Measurements from ENCODE around the gene TRIM62.

Gene TRIM62

DNA sequence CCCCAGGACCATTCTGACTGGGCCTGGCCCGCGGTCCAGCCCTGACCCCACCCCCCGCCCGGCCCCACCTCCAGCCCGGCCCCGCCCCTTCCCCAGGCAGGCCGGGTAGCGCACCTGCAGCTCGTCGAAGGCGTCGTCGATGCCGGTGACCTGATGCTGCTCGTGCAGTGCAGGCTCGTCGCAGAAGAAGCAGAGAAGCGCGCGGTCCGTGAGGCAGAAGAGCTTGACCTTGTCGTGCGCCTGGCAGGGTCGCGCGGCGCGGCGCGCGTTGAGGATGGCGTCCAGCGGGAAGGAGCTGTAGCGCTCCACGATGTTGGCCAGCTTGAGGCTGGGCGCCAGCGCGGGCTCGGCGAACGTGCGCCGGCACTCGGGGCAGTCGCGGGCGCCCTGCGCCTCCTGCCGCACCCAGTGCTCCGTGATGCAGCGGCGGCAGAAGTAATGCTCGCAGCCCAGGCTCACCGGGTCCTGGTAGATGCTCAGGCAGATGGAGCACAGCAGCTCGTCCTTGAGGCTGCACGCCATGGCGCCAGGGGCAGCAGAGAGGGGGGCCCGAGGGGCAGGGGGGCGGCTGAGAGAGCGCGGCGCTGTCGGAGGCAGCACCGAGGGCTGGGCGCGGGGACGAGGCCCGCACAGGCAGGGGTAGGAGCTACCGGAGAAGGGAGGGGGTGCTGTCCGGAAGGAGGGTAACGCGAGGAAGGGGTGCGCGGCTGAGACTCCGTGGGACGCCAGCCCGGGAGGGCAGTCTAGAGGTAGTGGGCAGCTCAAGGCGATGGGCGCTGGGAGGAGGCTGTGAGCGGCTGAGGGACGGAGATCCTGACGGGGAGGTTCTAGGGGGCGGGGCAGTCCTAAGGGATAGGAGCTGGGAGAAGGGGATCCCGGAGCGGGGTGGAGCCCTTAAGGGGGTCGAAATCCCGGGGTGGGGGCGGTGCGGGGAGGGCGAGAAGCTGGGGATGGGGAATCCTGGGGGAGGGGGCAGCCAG is 642 bp downstream of the TRIM62 start:
- peak in 2 of 3 experiments; percentile 24 to 60 for DNase-seq (ENCODE audit: low read depth in 3 of 3)

DNA sequence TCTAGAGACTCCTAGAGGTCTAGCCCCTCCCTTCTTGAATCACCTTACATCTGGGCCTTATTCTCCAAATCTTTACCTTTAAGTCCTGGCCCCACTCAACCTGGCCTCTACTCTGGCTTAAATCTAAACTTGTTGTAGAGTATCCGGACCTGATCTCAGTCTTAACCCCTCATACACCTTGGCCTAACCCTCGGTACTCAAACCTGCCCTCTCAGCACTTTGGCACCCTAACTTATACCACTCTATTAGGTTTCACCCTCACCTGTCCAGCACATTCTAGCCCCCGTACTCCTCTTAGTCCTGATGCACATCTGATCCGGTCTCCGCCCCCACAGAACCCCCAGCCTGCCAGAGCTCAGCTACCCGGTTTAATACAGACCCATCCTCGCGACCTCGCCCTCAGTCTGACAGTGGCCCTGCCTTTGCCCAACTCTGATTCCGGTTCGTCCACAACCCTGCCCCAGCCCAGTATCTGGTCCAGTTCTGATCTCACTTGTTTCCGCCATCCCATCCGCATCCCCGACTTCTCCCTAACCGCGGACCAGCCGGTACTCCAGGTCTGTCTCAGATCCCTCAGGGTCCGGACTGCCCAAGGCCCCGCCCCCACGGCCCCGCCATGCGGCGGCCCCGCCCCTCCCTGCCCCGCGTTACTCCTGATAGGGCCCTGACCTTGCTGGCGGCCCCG is 1.5 kb downstream of the TRIM62 start:
- DNase-seq (ENCODE audit: low read depth in 3 of 3), result peak in 2 of 3 experiments; percentile 52 to 83

DNA sequence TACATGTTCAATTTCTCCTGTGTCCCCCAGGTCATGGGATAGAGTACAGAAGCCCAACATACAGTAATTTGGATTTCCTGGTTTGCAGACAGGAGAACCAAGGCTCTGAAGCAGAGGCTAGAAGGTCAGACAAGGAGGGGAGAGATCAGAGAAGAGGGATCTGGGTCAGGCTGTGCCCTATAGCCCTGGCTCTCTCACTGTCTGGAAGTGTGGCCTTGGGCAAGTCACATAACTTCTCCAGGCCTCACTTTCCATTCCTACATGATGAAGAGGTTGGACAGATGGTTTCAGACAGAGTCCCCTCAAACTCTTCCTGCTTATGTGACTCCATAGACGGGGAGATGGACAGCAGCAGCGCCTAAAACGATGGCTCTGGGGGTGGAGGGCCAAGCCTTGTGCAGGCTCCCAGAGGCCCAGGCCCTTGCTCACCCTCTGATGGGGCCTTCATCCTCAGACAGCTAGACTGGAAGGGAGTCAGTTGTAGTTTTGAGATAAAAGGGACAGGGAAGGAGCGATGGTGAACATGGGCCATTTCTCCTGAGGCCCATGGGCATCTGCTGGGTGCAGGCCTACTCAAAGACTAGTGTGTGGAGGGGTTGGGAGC is 2.9 kb downstream of the TRIM62 start:
- no peak for DNase-seq (ENCODE audit: low read depth in 3 of 3)

DNA sequence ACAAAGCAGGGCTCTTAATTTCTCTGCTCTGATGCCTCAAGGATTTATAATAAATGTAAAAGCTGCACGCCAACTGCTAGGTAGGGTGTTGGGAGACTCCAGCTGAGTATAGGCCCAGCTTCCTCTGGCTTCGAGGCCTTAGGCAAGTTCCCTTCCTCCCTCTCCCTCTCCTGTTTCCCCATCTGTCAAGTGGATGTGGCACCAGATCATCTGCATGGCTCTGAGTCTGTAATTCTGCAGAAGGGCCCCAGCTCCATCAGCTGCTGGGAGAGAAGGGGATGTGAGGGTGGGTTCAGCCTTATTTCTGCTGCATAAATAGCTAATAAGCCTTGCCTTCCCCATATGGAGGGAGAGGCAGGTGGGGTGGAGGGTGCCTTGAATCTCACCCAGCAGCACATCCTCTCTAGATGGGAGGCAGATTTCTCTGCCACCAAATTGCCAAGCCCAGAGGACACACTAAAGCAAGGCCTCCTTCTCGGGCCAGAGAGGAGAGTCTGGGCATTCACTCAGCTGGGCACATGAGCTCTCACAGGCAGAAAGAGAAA is 3.8 kb downstream of the TRIM62 start:
- DNase-seq (ENCODE audit: low read depth in 3 of 3), result no peak

DNA sequence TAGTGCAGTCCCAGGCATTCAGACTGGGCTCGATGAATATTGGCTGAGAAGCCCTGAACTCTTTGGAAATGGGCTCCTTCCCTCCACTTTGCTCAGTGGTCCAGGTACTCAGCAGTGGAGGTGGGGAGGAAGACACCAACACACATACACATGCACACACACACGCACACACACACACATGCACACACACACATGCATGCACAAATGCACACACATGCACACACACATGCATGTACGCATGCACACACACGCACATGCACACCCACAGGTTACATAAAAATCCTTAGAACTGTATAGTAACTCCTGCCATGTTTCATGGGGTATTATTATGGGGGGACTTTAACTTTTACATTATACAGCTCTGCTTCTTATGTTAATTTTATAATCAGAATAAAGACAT is 5.0 kb downstream of the TRIM62 start:
- DNase-seq (ENCODE audit: low read depth in 3 of 3), result no peak

DNA sequence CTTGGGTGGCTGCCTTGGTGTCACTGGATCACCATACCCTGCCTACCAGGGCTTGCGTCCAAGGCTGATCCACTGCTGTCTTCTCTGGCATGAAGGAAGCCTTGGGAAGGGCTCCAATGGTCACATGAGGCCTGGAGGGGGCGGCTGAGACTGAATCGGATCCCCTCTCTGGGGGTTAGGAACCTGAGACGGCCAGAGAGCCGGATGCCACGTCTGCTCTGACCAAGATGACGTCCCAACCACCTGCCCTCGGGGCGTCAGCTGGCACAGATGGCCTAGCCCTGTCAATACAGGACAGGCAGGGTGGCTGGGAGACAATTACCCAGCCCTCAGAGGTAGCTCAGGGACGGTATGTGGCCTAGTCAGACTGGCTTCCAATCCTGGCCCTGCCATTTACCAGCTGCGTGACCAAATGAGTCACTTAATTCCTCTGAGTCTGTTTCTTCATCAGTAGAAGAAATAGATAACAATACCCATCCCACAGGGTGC is 5.4 kb downstream of the TRIM62 start:
- no peak for DNase-seq (ENCODE audit: low read depth in 3 of 3)

DNA sequence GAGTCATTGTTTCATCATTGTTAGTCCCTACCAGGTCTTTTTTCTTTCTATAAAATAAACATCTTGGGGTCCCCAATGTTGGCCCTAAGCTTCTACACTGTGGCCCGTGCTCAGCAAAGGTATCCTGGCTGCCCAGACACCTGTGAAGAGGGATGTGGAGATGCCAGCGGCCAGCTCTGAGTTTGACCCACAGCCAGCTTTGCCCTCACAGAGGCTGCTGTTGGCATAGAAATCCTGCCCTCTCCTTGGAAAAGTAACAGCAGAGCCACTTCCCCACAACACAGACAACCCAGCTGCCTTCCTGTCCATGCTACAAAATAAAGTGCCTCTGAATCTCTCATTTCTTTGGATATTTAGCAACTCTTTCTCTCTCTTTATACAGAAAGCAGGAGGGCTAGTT is 6.0 kb downstream of the TRIM62 start:
- no peak for DNase-seq (ENCODE audit: low read depth in 3 of 3)

DNA sequence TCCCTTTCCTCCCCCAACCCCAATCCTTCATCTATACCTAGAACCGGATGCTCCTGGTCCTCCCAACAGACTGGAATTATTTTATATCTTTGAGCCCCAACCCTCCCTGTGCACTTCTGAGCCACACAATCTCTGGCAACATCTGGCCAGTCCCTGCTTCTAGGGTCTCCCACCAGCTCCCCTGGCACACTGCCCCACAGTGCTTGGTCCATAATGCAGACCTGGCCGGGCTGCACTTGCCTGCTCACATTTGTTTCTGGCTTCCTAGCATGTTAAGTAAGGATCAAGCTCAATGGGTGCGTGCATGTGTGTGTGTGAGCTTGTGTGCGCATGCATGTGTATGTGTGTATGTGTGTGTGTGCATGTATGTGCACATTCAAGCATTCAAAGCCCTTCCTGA is 8.8 kb downstream of the TRIM62 start:
- no peak for DNase-seq (ENCODE audit: low read depth in 3 of 3)

DNA sequence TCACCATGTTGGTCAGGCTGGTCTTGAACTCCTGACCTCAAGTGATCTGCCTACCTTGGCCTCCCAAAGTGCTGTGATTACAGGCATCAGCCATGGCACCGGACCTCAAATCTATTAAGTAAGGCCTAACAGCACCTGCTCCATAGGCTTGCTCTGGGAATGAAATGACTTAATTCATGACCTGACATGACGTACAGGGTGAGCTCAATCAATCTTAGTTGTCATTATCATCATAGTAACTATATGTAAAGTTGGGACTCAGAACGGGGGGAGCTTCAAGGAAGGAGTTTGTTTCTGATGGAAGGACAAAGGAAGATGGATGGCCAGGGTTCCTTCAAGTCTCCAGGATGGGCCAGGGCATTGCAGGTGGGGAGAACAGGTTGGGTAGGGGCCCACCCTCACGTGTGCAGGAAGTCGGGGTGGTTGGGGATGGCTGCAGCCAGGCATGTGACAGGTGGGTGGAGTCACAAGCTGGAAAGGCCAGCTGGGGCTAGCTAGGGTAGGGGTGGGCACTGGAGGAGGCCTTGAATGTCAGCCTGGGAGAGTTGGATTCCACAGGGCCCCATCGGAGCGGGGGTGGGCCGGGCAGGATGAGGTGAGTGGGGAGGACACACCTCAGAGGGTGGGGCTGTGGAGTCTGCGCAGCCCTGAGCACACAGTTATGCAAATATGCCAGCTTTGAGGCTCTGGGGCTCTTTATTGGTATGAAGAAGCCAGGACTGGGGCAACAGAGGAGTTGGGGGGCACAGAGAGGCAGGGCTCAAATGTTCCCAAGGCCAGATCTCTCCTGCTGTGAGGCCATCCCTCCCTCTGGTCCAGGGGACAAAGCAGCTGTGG is 9.6 kb downstream of the TRIM62 start:
- no peak for DNase-seq (ENCODE audit: low read depth in 3 of 3)

DNA sequence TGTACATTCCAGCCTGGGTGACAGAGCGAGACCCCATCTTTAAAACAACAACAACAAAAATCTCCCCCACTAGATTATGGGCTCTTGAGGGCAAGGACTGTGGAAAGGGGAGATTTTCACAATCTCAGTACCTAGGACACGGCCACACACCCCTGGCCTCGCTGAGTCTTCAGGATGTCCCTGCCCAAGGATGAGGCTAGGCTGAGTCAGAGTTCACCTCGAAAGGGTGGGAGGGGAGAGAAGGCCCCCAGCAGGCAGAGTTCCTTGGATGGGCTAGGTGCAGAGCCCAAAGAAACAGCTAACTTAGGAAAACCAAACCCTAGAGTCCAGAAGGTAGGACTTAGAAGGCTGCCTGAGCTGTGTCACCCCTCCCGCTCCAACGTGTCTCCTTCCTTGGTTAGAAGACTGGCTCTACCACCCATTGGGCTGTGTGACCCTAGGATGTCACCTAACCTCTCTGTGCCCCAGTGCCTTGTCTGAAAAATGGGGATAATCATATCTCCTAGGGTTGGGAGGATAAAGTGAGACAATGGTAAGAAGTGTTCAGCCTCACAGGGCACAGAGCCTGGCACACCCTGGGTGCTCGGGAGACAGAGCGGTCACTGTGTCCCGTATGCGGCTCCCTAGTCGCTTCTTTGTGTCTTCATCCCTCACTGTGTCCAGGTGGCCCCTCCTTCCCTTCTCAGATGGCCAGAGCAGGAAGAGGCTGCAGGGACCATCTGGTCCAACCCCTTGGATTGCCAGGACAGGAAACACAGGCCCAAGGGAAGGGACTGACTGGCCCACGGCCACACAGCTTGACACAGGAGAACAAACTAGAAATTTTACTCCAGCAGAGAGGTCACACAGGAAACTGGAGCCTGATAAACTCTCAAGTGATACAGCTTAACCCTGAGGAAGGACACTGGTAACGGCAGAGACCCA is 11.2 kb downstream of the TRIM62 start:
- no peak for DNase-seq (ENCODE audit: low read depth in 3 of 3)

DNA sequence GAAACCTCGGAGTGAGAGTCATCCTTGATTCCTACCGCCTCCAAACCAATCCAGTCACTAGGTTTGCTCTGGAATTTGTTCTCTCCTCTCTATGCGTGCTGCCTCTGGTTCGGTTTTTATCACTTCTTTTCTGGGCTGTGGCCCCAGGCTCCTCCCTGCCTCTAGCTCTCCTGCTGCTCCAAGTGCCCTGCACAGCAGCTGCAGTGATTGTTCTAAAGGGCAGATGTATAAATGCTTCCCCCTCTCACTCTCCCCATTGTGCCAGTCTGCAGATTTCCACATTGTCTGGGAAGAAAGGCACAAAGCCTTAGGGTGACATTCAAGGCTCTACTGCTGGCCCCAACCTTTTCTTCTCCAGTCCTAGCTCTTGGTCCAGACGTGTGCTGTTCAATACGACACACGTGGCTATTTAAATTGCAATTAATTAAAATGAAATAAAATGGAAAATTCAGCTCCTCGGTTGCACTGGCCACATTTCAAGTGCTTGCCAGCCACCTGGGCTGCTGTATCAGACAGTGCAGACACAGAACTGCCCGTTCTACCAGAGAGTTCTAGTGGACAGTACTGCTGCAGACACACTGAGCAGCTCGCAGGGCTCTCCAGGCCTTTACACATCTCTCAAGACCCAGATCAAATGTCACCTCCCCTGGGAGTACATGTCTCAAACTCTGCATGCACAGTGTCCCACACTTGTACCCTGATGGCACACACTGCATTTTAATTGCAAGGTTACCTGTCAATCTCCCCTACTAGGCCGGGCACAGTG is 12.4 kb downstream of the TRIM62 start:
- no peak for DNase-seq (ENCODE audit: low read depth in 3 of 3)

DNA sequence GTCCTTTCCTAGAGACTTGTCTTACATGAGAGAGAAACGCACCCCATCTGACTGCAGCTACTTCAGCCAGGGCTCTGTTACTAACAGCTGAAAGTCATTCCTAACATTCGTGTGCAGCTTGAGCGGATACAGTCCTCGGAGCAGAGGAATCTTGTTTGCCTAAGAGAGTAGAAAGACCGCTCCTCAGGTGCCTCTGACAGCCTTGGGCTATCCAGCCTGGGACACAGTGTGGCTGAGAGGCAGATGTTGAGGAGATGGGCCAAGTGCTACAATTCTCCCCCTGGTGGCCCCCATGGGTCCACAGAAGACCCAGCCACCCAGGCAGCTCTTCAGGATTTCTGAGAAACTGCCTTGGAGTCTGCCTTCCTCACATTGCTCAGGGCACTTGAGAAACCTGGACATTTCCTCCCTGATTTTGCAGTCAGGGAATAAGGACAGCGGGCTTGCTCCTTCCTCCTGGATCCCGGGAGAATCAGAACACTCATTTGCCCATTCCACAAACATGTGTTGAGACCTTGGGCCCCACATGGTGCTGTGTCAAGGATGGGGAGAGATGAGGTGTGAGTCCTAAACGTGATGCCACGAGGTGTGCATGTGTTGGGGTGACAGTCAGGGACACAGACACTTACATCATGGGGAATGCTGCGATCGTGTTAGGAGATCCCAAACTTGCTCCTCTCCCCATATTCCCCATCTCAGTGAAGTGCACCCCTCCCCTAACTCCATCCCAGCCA is 13.1 kb downstream of the TRIM62 start:
- no peak for DNase-seq (ENCODE audit: low read depth in 3 of 3)

DNA sequence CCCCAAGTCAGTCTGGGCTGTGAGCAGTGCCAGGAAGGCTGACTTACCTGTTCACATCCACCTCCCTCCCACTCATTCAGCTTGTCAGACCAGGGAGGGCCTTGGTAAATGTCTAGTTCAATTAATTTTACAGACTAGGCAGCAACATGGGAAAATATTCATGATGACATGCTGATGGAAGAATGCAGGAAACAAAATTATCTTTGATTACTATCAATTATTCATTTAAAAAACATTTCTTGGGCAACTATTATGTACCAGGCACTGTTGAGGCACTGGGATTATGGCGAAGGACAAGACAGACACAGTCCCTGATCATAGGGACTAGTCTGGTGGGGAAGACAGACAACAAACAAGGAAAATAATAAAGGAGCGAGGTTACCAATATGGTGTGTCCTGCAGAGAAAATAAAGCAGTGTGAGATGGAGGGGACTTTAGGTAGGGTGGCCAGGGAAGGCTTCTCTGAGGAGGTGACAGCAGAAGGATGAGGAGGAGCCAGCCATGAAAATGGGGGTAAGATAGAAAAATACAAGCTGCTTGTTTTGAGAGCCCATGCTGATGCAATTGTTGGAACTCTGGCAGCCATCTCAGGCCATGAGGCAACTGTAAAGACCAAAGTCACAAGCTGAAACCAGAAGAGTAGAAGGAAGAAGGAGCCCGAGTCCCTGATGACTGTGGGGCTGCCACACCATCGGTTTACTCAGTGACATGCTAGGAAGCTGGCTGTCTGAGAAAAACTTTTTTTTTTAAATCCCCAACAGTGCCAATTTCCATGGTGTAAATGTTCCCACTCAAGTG is 14.0 kb downstream of the TRIM62 start:
- DNase-seq (ENCODE audit: low read depth in 3 of 3), result no peak

DNA sequence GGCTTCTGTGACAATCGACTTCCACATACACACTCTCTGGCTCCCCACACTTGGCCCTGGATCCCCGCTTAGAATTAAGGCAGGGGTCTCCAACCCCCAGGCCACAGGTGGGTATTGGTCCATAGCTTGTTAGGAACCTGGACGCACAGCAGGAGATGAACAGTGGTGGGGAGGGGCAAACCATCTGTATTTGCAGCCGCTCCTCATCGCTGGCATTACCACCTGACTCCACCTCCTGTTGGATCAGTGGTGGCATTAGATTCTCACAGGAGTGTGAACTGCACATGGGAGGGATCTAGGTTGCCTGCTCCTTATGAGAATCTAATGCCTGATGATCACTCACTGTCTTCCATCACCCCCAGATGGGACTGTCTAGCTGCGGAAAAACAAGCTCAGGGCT is 16.0 kb downstream of the TRIM62 start:
- DNase-seq (ENCODE audit: low read depth in 3 of 3), result no peak

DNA sequence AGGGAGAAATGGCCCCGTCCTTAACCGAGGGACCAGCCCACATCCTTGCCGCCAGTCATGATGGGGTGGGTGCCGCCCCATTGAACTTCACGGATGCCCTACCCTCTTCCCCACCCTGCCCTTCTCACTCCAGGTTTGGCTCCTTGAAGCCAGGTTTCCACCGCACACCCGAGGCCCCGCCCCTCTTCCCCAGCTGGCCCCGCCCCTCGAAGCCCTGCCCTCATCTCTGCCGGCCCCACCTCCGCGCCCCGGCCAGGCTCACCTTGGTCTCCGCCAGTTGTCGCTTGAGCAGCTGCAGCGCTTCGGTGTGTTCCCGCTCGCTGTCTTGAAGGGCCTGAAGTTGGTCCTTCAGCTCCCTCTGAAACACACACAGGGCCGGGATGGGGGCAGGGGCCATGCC is 16.6 kb downstream of the TRIM62 start:
- DNase-seq (ENCODE audit: low read depth in 3 of 3), result no peak

DNA sequence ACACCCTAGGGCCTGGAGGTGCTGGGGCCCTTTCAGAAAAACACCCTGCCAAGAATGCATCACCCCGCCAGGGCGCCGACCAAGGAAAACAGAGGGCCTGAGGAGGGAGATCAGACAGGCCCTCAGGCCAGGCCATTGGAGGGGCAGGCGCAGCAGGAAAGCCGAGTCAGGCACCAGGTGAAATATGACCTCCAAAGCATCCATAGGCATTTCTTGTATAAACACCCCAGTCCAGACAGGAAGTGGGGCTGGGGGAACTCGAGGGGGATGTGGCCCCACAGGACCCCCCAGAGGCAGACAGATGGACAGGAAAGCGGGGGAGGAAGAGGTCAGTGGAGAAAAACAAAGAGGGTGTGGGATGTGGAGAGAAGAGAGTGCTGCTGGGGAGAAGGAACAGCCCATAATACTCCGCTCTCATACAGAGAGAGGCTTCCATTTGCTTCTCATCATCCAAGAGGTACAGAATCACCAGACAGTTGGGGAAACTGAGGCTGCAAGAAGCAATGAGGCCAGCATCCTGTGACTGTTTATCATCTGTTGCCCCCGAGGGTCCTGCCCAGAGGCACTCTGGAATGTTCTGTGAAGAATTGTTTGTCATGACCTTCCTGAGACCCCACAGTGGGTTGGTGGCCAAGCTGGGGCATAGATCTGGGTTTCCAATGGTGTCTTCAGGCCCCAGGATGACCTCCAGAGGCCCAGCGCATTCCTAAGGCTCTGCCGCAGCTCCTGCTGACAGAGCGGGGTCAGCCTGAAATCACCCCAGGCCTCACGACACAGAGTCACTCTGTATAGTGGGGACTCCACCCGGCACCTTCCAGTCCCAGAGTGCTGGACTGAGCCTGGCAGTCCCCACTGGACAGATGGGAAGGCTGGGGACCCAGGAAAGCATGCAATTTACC is 18.0 kb downstream of the TRIM62 start:
- DNase-seq (ENCODE audit: low read depth in 3 of 3), result no peak

DNA sequence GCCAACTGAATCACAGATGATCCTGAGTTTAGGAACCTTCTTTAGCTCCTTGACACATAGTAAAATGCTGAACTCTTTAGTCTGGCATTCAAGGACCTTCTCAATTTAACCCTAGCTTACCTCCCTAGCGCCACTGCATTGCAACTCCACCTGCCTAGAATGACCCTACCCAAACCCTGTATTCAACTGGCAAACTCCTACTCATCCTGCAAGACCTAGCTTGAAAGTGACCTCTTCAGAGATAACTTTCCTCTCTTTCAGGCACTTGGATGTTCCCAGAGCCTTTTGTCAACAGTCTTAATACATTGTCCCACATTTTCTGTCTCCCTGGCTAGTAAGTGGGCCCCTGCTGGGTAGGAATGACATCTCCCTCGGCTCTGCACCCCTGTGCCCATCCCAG is 19.7 kb downstream of the TRIM62 start:
- DNase-seq (ENCODE audit: low read depth in 3 of 3), result no peak
